Subcutaneous abdominal adipose tissue (tissue), 5 donors: ENCODE results near the gene MEX3D.

Experiments
- H3K27ac ChIP-seq: one replicate; pipeline ENCODE4 v1.7.0; 2013; ENCODE audit warnings: low read depth, mild to moderate bottlenecking, inconsistent platforms, low read length, moderate library complexity
- H3K27me3 ChIP-seq, 5 donors: one replicate each; pipeline ENCODE4 v1.7.0; 2013; ENCODE audit warnings: low read length in 5 of 5, inconsistent platforms in 1 of 5; ENCODE audit not compliant: control insufficient read depth in 5 of 5, insufficient read depth in 4 of 5
- H3K36me3 ChIP-seq, 5 donors: one replicate each; pipeline ENCODE4 v1.7.0; 2013; ENCODE audit warnings: low read length in 5 of 5; ENCODE audit not compliant: control insufficient read depth in 5 of 5, insufficient read depth in 5 of 5
- H3K4me1 ChIP-seq, 5 donors: one replicate each; pipeline ENCODE4 v1.7.0; 2013; ENCODE audit warnings: low read length in 5 of 5, mild to moderate bottlenecking in 3 of 5, moderate library complexity in 1 of 5; ENCODE audit not compliant: control insufficient read depth in 5 of 5, insufficient read depth in 5 of 5
- H3K4me3 ChIP-seq, 5 donors: one replicate each; pipeline ENCODE4 v1.7.0; 2013; ENCODE audit warnings: low read length in 5 of 5, low read depth in 1 of 5
- H3K9ac ChIP-seq, 5 donors: one replicate each; pipeline ENCODE4 v1.7.0; 2013; ENCODE audit warnings: low read length in 5 of 5, mild to moderate bottlenecking in 4 of 5, moderate library complexity in 3 of 5
- H3K9me3 ChIP-seq, 5 donors: one replicate each; pipeline ENCODE4 v1.7.0; 2013; ENCODE audit warnings: low read length in 5 of 5; ENCODE audit not compliant: control insufficient read depth in 5 of 5
- donor health status: healthy.
- donor health status: healthy.
- donor health status: healthy.
- donor health status: healthy.
- donor health status: healthy.

The MEX3D gene

DNA sequence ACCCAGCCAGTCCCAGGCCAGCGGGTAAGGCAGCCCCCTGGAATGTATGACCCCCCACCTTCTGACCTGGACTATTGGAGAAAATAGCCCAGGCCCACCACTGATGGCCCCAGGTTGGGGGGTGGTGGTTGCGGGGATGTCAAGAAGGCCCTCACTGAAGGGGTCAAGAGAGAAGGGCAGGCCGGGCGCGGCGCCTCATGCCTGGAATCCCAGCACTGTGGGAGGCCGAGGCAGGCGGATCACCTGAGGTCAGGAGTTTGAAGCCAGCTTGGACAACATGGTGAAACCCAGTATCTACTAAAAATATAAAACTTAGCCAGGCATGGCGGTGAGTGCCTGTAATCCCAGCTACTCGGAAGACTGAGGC is 53.8 kb downstream of the MEX3D start:
- Histone ChIP-seq H3K4me1 (peaks cover 0 to 11% (median 3%) of the 10 kb centered on the region in 5 donors), H3K4me3 (no peak overlapping the region), H3K9ac (no peak overlapping the region), H3K27ac (no peak overlapping the region), H3K9me3 (peaks cover 0 to 4% (median 3%) of the 10 kb centered on the region in 5 donors), H3K36me3 (no peaks in the 10 kb centered on the region), H3K27me3 (peaks cover 14 to 53% (median 41%) of the 10 kb centered on the region in 5 donors)

DNA sequence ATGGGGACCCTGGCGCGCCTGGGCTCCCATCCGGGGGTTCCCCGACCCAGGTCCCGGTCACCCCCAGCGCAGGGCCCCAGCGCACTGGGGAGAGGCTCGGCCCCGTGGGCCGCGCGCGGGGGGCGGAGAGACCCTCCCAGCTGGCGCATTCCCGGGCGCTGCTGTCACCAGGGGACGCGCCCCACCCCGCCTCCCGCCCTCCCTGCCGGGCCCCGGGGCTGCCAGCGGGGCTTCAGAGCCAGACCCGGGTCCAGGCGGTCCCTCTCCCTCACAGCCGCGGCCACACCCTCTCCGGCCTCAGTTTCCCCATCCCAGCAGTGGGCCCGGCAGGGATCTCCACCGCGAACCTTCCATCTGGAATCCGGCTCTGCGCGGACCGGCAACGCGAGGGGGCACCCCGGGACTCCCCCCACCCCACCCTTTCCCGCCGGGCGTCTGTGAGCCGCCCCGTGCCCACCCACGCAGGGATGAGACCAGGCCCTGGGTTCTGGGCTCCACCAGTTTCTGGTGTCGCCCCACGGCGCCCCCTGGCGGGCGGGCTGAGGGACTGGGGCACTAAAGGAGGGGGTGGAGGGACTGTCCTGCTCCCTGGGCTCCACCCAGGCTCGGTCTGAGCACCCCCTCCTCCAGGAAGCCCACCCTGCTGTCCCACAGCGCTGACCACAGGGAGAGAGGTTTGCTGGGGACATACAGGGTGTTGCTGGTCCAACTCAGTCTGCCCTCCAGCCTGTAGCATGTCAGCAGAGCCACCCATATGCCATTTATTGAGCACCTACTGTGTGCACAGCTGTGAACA is 54.4 kb downstream of the MEX3D start:
- peaks cover 14 to 51% (median 41%) of the 10 kb centered on the region in 5 donors for H3K27me3 ChIP-seq
- H3K27ac ChIP-seq, result no peak overlapping the region

DNA sequence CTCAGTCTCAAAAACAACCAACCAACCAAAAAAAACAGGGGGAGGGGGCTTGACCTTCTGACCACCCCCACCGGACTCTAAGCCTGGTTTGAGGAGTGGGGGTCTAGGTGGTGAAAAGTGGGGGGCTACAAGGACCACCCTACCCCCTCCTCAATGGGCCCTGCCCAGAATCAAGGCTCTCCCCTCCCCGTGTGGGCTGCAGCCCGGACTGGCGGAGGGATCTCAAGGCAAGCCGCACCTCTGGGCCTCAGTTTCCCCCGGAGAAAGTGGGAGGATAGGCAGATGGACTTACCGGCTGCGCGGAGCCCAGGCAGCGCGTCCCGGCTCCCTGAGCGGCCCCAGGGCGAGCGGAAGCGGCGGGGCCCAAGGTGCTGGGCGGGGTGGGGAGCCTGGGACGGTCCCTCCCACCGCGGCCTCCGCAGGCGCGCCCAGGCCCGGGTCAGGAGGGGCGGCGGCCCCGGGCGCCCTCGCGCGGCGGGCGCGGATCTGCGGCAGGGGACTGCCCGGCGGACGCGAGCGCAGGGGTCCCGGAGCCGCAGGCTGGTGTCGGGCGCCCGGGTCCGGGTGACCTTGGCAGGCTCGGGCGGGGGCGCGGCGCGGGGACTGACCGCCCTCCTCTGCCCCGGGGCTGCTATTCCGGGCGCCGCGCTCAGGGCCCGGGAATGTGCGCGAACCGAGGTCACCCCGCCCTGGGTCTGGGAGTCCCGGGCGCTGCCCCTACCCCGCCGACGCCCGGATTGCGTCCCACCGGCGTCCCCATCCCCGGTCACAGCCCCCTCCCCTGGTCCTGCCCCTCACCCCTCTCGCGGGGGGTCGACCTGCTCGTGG is 55.2 kb downstream of the MEX3D start, which contains the start of gene ADAMTSL5:
Gene ADAMTSL5, minus strand, starts transcription at position 349 of the 828 bp plus-strand sequence. CDS start 2,076 bp downstream, outside the sequence.
- Histone ChIP-seq H3K27ac (no peak within 1 kb of the TSS), H3K4me1 (peaks cover 0 to 13% (median 6%) of the 10 kb centered on the region in 5 donors), H3K27me3 (peaks cover 14 to 45% (median 38%) of the 10 kb centered on the region in 5 donors), H3K9ac (no peak within 1 kb of the TSS), H3K4me3 (peak within 1 kb of the TSS in 4 of 5 donors; percentile 13 to 49 (median 38)), H3K9me3 (peaks cover 0 to 9% (median 5%) of the 10 kb centered on the region in 5 donors), H3K36me3 (no peaks in the 10 kb centered on the region)

More for the DNA sequence above, 54.4 kb downstream of the MEX3D start:
- H3K9ac ChIP-seq, result no peak overlapping the region
- H3K4me1 ChIP-seq, result peaks cover 0 to 11% (median 4%) of the 10 kb centered on the region in 5 donors
- peaks cover 0 to 5% (median 4%) of the 10 kb centered on the region in 5 donors for H3K9me3 ChIP-seq
- H3K36me3 ChIP-seq, result no peaks in the 10 kb centered on the region
- H3K4me3 ChIP-seq, result peak overlapping the region in 3 of 5 donors; percentile 13 to 49 (median 18)

DNA sequence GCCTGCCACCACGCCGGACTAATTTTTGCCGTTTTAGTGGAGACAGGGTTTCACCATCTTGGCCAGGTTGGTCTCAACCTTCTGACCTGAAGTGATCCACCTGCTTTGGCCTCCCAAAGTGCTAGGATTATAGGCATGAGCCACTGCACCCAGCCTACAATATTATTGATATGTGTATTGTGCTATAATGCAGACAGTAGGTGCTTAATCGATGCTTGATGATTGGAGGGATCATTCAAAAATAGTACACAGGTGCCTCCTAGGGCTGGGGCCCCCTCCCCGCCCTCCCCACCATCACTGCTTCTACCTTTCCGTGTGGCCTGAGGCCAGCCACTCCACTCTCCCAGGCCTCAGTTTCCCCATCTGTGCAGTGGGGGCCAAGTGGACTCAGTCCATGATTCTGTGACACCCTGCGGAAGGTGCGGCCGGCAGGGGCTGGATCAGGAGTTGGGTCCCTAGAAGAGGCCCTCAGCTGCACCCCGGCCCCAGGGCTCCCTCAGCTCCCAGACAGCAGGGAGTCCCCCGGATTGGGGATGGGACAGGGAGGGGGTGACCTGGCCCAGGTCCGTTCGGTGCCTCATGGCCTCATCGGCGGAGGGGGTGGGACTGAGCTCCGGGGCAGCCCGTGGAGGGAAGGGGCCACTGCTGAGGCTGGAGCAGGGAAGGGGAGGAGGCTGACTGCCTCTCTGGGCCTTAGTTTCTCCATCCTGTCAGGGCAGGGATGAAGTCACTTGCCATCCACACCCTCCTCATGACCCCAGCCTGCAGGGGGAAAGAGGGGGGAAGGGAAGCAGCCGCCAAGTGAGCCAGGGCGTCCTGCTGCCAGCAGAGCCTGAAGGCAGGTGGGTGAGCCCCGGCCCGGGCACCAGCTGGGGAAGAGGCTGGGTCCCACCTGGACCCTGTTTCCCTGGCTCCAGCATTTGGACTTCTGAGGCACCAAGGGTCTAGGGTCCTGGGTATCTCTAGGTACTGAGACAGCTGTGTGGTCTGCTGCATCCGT is 56.5 kb downstream of the MEX3D start:
- no peak overlapping the region for H3K9ac ChIP-seq
- no peak overlapping the region for H3K4me3 ChIP-seq
- peaks cover 14 to 44% (median 40%) of the 10 kb centered on the region in 5 donors for H3K27me3 ChIP-seq
- peaks cover 0 to 9% (median 5%) of the 10 kb centered on the region in 5 donors for H3K9me3 ChIP-seq
- no peaks in the 10 kb centered on the region for H3K36me3 ChIP-seq
- H3K4me1 ChIP-seq, result peaks cover 0 to 20% (median 13%) of the 10 kb centered on the region in 5 donors
- H3K27ac ChIP-seq, result no peak overlapping the region

DNA sequence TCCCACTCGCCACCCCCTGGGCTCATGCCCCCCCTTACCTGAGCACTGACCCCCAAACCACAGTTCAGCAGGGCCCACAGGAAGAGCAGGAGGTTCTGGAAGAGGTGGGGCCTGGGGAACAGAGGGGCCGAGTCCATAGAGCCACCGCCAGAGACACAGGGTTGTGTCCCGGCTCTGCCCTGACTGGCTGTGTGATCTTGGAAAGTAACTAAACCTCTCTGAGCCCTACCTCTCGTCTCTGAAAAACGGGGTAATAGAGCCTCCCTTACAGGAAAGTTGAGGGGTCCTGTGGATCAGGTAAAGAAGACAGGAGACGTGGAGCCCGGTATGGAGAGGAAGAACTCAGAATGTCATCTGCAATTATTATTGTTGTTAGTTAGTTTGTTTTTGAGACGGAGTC is 57.3 kb downstream of the MEX3D start:
- no peaks in the 10 kb centered on the region for H3K36me3 ChIP-seq
- no peak overlapping the region for H3K4me3 ChIP-seq
- no peak overlapping the region for H3K9ac ChIP-seq
- peaks cover 0 to 6% (median 5%) of the 10 kb centered on the region in 5 donors for H3K9me3 ChIP-seq
- peaks cover 14 to 42% (median 37%) of the 10 kb centered on the region in 5 donors for H3K27me3 ChIP-seq
- H3K4me1 ChIP-seq, result peaks cover 0 to 20% (median 13%) of the 10 kb centered on the region in 5 donors
- H3K27ac ChIP-seq, result no peak overlapping the region

DNA sequence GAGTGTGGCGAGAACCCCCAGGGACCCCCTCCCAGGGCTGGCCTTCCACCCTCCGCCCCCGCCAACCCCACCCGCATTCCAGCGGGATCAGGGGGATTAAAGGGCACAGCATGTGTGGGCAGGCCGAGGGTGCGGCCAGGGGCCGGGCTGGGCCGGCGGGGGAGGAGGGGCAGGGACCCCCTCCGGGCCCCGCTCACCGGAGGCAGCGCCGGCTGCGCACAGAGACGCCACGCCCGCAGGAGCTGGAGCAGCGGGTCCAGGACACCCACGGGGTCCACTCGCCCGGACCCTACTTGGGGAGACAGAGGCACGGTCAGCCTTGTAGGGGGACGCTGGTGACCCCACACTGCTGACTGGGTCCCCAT is 57.7 kb downstream of the MEX3D start:
- Histone ChIP-seq H3K27ac (no peak overlapping the region), H3K9ac (no peak overlapping the region), H3K4me1 (peaks cover 0 to 20% (median 13%) of the 10 kb centered on the region in 5 donors), H3K27me3 (peaks cover 14 to 42% (median 34%) of the 10 kb centered on the region in 5 donors), H3K4me3 (no peak overlapping the region), H3K9me3 (peaks cover 0 to 6% (median 6%) of the 10 kb centered on the region in 5 donors), H3K36me3 (no peaks in the 10 kb centered on the region)

DNA sequence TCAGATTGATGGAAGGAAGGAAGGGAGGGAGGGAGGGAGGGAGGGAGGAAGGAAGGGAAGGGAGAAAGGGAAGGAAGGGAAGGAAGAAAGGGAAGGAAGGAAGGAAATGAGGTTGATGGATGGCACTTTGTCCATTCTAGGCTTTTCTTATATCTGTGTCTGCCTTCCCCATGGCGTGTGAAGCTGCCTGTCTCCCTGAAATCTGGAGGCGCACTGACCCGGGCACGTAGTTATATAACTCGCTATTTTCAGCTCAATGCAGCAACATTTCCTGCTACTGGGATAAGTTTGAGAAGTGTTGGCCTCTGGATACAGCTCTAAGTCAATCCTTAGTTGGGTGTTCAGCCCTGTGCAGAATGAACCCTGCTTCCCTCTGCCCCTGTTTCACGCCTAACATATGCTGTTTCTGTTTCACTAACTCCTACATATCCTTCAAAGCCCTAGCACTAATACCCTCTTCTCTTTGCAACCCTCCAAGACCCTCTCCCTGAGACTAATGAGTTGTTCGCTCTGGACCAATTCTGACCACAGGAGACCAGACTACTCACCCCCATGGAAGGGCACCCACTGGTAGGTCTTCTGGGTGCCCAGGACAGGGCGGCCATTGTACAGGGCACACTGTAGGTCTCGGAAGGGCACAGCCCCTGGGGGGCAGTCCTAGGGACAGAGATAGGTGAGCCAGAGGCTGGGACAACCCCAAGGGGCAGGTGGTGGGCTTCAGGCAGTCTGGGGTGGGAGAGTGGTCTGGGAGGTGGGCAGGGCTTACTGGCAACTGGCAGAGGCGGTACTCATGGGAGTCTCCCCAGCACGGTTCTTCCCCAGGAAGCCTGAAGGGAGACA is 58.3 kb downstream of the MEX3D start:
- no peak overlapping the region for H3K27ac ChIP-seq
- peaks cover 0 to 20% (median 13%) of the 10 kb centered on the region in 5 donors for H3K4me1 ChIP-seq
- H3K36me3 ChIP-seq, result no peaks in the 10 kb centered on the region
- no peak overlapping the region for H3K4me3 ChIP-seq
- H3K27me3 ChIP-seq, result peaks cover 8 to 38% (median 32%) of the 10 kb centered on the region in 5 donors
- H3K9me3 ChIP-seq, result peaks cover 0 to 8% (median 6%) of the 10 kb centered on the region in 5 donors
- no peak overlapping the region for H3K9ac ChIP-seq

DNA sequence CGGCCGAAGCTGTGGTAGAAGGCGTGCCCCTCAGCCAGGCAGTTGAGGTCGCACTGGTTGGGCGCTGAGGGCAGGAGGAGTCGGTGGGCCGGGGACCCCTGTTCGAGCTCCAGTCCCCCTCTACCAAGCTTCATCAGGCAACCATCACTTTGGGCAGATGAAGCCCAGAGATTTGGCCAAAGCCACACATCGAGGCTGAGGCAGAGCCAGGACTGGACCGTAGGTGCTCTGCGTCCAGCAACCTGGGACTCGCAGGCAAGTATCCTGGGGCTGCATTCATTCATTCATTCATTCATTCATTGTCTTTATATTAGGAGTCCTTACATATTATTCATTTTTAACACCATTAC is 59.6 kb downstream of the MEX3D start:
- Histone ChIP-seq H3K4me3 (peak overlapping the region in 2 of 5 donors; percentile 16 to 41), H3K27me3 (peaks cover 12 to 38% (median 31%) of the 10 kb centered on the region in 5 donors), H3K36me3 (no peaks in the 10 kb centered on the region), H3K9ac (no peak overlapping the region), H3K27ac (no peak overlapping the region), H3K9me3 (peaks cover 0 to 8% (median 6%) of the 10 kb centered on the region in 5 donors), H3K4me1 (peaks cover 0 to 23% (median 13%) of the 10 kb centered on the region in 5 donors)
